CD14-positive monocyte (primary cell): Measurements from ENCODE around the gene STX4. TPM values are rescaled to one million over a fixed set of nuclear protein-coding genes. Genes with fewer than 3 reads are reported as not detected.

Source experiments
- DNase-seq, 3 donors: peaks; one replicate each; pipeline ENCODE4 v3.0.0-alpha.2; 2011 to 2022
- H2AFZ ChIP-seq: 2 replicates; pipeline ENCODE4 v1.6.0; 2012; ENCODE audit warnings: mild to moderate bottlenecking, low read depth, low read length, inconsistent platforms; ENCODE audit not compliant: insufficient read depth, poor library complexity, severe bottlenecking
- H3K27ac ChIP-seq, 2 donors: 1 replicate in 1 of 2; 2 replicates in 1 of 2; pipeline ENCODE4 v1.5.1; 2012 to 2013; ENCODE audit warnings: low read length in 2 of 2, control low read depth in 1 of 2, inconsistent platforms in 1 of 2, low read depth in 1 of 2, mild to moderate bottlenecking in 1 of 2
- H3K27me3 ChIP-seq, 2 donors: one replicate each; pipeline versions ENCODE4 v1.6.0 to v1.6.1; 2011 to 2013; ENCODE audit warnings: low read length in 2 of 2; ENCODE audit not compliant: control insufficient read depth in 2 of 2, insufficient read depth in 2 of 2
- H3K36me3 ChIP-seq, 2 donors: replicated peaks in 1 of 2; 1 replicate in 1 of 2; 2 replicates in 1 of 2; pipeline versions ENCODE4 v1.5.1 to v1.6.1; 2012 to 2013; ENCODE audit warnings: low read length in 2 of 2, control low read depth in 1 of 2, inconsistent platforms in 1 of 2, mild to moderate bottlenecking in 1 of 2; ENCODE audit not compliant: insufficient read depth in 2 of 2, control insufficient read depth in 1 of 2
- H3K4me1 ChIP-seq, 2 donors: 1 replicate in 1 of 2; 2 replicates in 1 of 2; pipeline versions ENCODE4 v1.5.1 to v1.6.1; 2012 to 2013; ENCODE audit warnings: low read length in 2 of 2, control low read depth in 1 of 2, inconsistent platforms in 1 of 2, mild to moderate bottlenecking in 1 of 2, moderate library complexity in 1 of 2; ENCODE audit not compliant: insufficient read depth in 2 of 2, control insufficient read depth in 1 of 2
- H3K4me2 ChIP-seq: replicated peaks from 2 replicates; pipeline ENCODE3; 2012; ENCODE audit warnings: low read length, moderate library complexity, mild to moderate bottlenecking; ENCODE audit not compliant: poor library complexity, severe bottlenecking; ENCODE audit errors: extremely low read depth
- H3K4me3 ChIP-seq, 3 experiments: fragments of 200-600 bp in 1 of 3; sonication (generic) in 1 of 3; replicated peaks in 1 of 3; 1 replicate in 2 of 3; 2 replicates in 1 of 3; pipeline ENCODE4 v1.5.1; 2011 to 2013; ENCODE audit warnings: low read length in 3 of 3, mild to moderate bottlenecking in 3 of 3, control low read depth in 2 of 3, low read depth in 2 of 3, inconsistent platforms in 1 of 3, moderate library complexity in 1 of 3
- H3K79me2 ChIP-seq: 2 replicates; pipeline ENCODE4 v1.6.0; 2012; ENCODE audit warnings: mild to moderate bottlenecking, control low read depth, inconsistent platforms, low read length, moderate library complexity; ENCODE audit not compliant: insufficient read depth
- H3K9ac ChIP-seq: 2 replicates; pipeline ENCODE4 v1.6.0; 2017; ENCODE audit warnings: low read length, mild to moderate bottlenecking; ENCODE audit not compliant: insufficient read depth, poor library complexity, severe bottlenecking
- H3K9me3 ChIP-seq, 2 donors: replicated peaks in 1 of 2; 1 replicate in 1 of 2; 2 replicates in 1 of 2; pipeline versions ENCODE4 v1.5.1 to v1.6.1; 2012 to 2013; ENCODE audit warnings: low read length in 2 of 2, control low read depth in 1 of 2; ENCODE audit not compliant: control insufficient read depth in 1 of 2, insufficient read depth in 1 of 2
- H4K20me1 ChIP-seq: 2 replicates; pipeline ENCODE4 v1.6.0; 2012; ENCODE audit warnings: mild to moderate bottlenecking, low read length, control low read depth, moderate library complexity; ENCODE audit not compliant: insufficient read depth
- H3K27ac Mint-ChIP-seq, 7 donors: one replicate each; pipeline ENCODE4 v1.8.0; 2020; ENCODE audit warnings: mild to moderate bottlenecking in 7 of 7, mixed read lengths in 7 of 7, moderate library complexity in 6 of 7, inconsistent platforms in 2 of 7
- H3K27me3 Mint-ChIP-seq, 3 donors: one replicate each; pipeline ENCODE4 v1.8.0; 2021 to 2022; ENCODE audit warnings: low read depth in 3 of 3, mild to moderate bottlenecking in 3 of 3, mixed read lengths in 3 of 3, moderate library complexity in 3 of 3, inconsistent platforms in 1 of 3
- H3K36me3 Mint-ChIP-seq, 2 donors: one replicate each; pipeline ENCODE4 v1.8.0; 2020; ENCODE audit warnings: mixed read lengths in 2 of 2, inconsistent platforms in 1 of 2, mild to moderate bottlenecking in 1 of 2
- H3K4me1 Mint-ChIP-seq: one replicate; pipeline ENCODE4 v1.8.0; 2020; ENCODE audit warnings: mild to moderate bottlenecking, mixed read lengths
- H3K4me3 Mint-ChIP-seq, 2 donors: one replicate each; pipeline ENCODE4 v1.8.0; 2020; ENCODE audit warnings: mild to moderate bottlenecking in 2 of 2, mixed read lengths in 2 of 2, moderate library complexity in 1 of 2
- H3K9me3 Mint-ChIP-seq, 7 donors: one replicate each; pipeline ENCODE4 v1.8.0; 2020 to 2022; ENCODE audit warnings: mixed read lengths in 7 of 7, mild to moderate bottlenecking in 6 of 7, moderate library complexity in 6 of 7, inconsistent platforms in 2 of 7
- CTCF ChIP-seq: fragments of 200-600 bp; IDR thresholded peaks from one replicate; pipeline ENCODE4 v1.8.0; 2022; ENCODE audit warnings: antibody characterized with exemption, mild to moderate bottlenecking
- WGBS: methylation state at CpG from one replicate; pipeline ENCODE4 v1.1.5; 2013; ENCODE audit warnings: missing lambda C conversion rate; ENCODE audit not compliant: insufficient coverage; 5-methylcytosine and 5-hydroxymethylcytosine counted together
- intact Hi-C, 2 donors: fragments of 100-400 bp; cut with micrococcal nuclease; formaldehyde crosslinking; loops; one replicate each; pipeline versions ENCODE4 v1.15.0 to v1.15.1; 2023
- polyA plus RNA-seq, 3 donors: library from polyadenylated mRNA; depleted of rRNA in 1 of 3; unstranded in 2 of 3; stranded (reverse) in 1 of 3; fragments of 300-500 nt in 2 of 3; fragments of >200 nt in 1 of 3; fragmentation: Illumina TruSeq in 2 of 3; gene quantifications; 1 replicate in 2 of 3; 2 replicates in 1 of 3; pipeline ENCODE4 v1.2.3, GENCODE V29; 2012 to 2021

STX4 gene
- polyA plus RNA-seq, 3 donors, result 18.6 to 186 (median 21.8) TPM

- DNase-seq, result no peak
- Histone ChIP-seq H3K79me2 (no peaks in the 10 kb centered on the region), H4K20me1 (no peaks in the 10 kb centered on the region), H2AFZ (peak overlapping the region; percentile 66), H3K4me1 (peaks cover 8 to 19% of the 10 kb centered on the region in 2 donors), H3K4me2 (peak overlapping the region; percentile 53), H3K4me3 (peak overlapping the region in 1 of 3 experiments; percentile 38), H3K27me3 (no peaks in the 10 kb centered on the region), H3K9ac (no peak overlapping the region), H3K27ac (no peak overlapping the region), H3K9me3 (no peaks in the 10 kb centered on the region), H3K36me3 (peaks cover 33 to 39% of the 10 kb centered on the region in 2 donors)
- intact Hi-C loops, result loop anchor here (1.0 to 10.0 kb wide), 6 partner anchors 109 to 879 kb away; partner anchors contain the start of genes ZNF843 (in 2 of the 2), PRSS36 (in 1 of the 2) and VKORC1 (in 1 of the 2)
- no peak for TF ChIP-seq CTCF
- Mint-ChIP-seq H3K4me3 (peak overlapping the region in 1 of 2 donors; percentile 57), H3K27me3 (peaks cover 0 to 2% (median 0%) of the 10 kb centered on the region in 3 donors), H3K27ac (peak overlapping the region in 2 of 7 donors; percentile 43 to 58), H3K9me3 (peaks cover 0 to 3% (median 0%) of the 10 kb centered on the region in 7 donors), H3K4me1 (peaks cover 4% of the 10 kb centered on the region), H3K36me3 (peaks cover 31 to 46% of the 10 kb centered on the region in 2 donors)
- WGBS, result 82% methylated on average over 17 of the region's 20 CpGs
Measured at GRCh38 chr16:30985401-30986128, 47.8 kb upstream of the STX4 start.

GRCh38 chr16:30986129-30986991 is 47.0 kb upstream of the STX4 start:
- no peak overlapping the region for H3K4me3 Mint-ChIP-seq
- peaks cover 26 to 38% of the 10 kb centered on the region in 2 donors for H3K36me3 Mint-ChIP-seq
- H3K9me3 Mint-ChIP-seq, result peaks cover 0 to 3% (median 0%) of the 10 kb centered on the region in 7 donors
- no peak for TF ChIP-seq CTCF
- Histone ChIP-seq H3K4me3 (no peak overlapping the region), H3K27me3 (no peaks in the 10 kb centered on the region), H3K4me1 (peaks cover 8 to 19% of the 10 kb centered on the region in 2 donors), H2AFZ (no peak overlapping the region), H3K79me2 (no peaks in the 10 kb centered on the region), H3K9ac (no peak overlapping the region), H3K4me2 (no peak overlapping the region), H4K20me1 (no peaks in the 10 kb centered on the region), H3K9me3 (no peaks in the 10 kb centered on the region), H3K27ac (no peak overlapping the region), H3K36me3 (peaks cover 25 to 31% of the 10 kb centered on the region in 2 donors)
- no peak for DNase-seq
- H3K27ac Mint-ChIP-seq, result peak overlapping the region in 2 of 7 donors; percentile 61 to 79
- H3K27me3 Mint-ChIP-seq, result peaks cover 0 to 2% (median 0%) of the 10 kb centered on the region in 3 donors
- 98% methylated on average over 27 of the region's 29 CpGs for WGBS
- H3K4me1 Mint-ChIP-seq, result peaks cover 4% of the 10 kb centered on the region
- intact Hi-C loops, result loop anchor here (5.0 to 10.0 kb wide), 4 partner anchors 168 to 878 kb away; partner anchors contain the start of genes ZNF843 (in 2 of the 2) and PRSS36 (in 1 of the 2)
